HG03135 (cell line): ENCODE data around the gene TTC9B.

ENCODE experiments used
- ATAC-seq: cut with Tn5 transposase; IDR thresholded peaks from one replicate; pipeline ENCODE4 v1.9.1; 2021; ENCODE audit warnings: mild to moderate bottlenecking, moderate library complexity; ENCODE audit not compliant: unreplicated experiment

The TTC9B gene

DNA sequence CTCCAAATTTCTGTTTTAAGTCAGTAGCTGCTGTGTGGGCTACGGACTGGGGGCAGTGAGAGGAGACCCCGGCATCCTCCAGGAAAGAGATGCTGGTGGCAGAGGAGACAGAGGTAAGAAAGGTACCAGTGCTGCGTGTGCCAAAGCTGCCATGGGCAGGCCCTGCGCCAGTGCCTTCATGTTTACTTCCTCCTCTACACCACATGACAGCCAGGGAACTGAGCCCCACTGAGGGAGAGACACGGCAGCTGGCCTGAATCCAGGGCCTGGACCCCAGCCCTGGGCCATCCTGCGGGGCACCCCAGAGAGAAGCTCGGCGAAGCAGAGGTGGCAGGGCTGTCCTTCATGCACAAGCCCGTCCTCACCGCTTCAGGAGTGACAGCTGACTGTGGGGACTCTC lies 31.0 kb upstream of the TTC9B start:
- ATAC-seq: no peak

DNA sequence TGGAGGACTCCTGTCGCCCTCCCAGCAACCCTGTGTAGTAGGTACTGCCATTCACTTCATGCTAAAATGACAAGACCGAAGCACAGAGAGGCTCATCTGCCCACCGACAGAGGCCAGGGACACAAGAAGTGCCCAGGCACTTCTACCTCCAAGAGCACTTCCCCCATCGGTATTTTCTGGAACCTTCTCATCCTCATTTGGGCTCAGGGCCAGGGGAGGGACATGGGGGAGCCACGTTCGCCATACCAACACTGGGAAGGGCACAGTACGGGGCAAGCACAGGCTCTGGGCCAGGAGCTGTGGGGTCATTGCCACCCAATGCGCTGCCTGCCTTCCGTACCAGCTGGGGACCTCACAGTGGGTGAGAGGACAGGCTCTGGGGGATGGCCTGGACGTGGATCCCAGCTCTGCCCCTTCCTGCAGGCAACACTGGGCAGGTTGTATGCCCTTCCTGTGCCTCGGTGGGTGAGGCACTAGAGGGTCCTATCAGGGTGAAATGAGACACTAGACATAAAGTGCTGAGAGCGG lies 29.6 kb upstream of the TTC9B start:
- no peak for ATAC-seq

DNA sequence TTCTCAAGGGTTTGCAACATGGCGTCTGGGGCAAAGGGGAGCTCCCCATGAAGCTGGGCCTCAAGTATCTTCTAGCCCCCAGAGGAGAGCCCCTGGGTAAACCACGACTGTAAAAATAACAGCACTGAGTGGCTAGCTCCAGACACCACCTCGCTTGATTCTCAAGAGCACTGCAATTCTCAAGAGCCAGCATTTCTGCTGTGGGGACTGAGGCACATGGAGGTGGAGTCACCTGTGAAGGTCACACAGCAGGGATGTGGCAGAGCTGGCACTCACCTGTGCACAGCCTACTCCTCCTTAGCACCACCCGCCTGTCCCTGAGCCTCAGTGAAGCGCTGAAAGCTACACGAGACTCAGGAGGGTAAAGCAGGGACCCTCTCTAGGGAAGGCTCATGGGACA lies 29.0 kb upstream of the TTC9B start:
- ATAC-seq: no peak

DNA sequence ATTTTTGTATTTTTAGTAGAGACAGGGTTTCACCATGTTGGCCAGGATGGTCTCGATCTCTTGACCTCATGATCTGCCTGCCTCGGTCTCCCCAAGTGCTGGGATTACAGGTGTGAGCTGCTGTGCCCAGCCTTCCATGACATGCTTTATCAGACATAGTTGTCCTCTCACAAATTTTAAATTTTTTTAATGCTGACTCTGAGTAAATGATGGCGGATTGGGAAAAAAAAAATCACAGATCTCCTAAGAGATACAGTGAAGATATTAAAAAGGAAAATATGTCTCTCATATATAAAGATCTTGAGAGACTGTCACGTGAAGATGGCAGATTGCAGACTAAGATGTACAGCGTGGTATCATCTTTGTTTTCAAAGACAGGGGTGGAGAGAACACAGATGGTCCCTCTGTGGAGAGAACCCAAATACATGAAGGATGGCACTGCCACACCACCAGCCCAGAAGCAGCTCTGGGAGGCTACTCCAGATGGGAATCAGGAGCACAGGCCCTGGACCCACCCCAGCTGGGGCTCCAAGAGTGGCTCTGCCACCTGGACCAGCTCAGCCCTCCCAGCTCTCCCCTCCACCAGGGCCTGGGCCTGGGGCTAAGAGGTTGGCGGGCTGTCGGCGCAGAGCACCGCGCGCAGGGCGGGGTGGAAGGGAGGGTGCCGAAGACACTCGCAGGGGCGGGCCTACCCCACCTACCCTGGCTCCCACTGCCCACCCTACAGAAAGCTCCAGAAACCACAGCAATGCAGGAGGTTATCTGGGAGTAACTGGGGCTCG lies 28.3 kb upstream of the TTC9B start:
- ATAC-seq: no peak

DNA sequence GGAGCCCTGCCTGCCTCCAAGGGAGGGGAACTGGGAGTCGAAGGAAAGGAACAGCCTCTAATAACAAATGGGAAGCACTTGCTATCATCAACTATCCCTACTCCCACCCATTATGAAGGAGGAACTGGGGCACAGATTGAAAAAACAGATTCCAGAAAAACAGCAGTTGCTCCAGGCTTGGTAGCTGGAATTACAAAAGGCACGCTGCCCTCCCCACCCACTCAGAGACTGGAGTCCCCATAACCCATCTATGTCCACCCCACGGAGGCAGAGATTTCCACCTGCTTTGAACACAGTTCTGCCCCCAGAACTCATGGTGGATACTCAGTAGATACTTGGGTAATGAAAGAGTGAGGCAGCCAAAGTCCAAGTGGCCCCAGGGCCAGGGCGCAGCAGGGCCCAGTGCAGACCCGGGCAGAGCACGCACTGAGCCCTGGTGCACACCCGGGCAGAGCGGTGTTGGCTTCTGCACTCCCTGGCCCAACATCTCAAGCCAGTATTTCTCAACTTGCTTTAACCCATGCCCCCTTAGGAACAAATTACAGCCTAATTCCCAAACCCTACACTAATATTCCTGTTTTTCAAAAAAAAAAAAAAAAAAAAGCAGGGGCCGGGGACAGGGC lies 27.4 kb upstream of the TTC9B start:
- ATAC-seq: no peak

DNA sequence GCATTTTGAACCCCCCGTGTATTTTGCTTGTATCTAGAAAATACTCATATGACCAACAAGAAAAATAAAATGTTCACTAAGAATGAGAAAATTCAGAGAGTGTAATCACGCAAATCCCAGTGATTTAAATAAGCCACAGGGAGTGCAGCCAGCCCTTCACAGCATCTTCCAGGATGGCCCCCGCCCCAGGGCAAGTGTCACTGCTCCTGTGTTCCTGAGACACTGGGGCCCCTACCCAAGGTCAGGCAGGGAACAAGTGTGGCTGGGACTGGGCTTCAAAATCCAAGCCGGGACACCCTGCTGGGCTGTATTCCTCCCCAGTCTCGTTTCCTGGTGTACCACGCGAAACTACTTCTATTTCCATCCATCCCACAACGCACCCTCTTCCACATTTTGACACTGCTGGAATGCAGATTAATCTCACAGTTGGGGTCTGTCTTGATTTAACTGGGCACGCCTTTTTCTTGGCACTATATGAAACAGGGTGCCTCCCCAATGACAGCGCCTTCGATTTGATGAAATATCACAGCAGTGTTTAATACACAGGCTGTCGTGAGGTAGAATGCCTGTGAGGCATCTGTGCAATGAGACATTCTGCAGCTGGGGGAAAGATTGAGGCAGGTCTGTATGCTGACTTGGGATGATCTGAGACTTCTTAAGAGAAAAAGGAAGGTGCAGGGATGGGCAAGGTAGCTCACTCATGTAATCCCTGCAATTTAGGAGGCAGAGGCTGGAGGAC lies 26.6 kb upstream of the TTC9B start:
- no peak for ATAC-seq

DNA sequence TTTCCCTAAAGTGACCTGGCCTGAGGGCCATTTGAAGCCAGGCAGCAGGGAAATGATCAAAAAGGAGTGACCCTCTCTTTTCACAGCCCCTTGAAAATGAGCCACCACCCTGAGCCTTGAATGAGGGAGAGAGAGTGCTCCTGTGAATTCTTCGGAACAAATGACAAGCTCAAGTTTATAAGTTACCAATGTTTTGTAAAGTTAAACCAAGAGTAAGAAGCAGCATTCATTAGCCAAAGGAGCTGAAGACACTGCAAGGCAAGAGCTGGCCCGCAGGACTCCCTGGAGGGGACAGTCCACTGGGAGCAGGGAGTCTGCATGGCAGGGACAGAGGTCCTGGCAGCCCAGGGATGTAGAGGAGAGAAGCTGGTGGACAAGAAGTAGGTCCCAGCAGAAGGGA lies 25.0 kb upstream of the TTC9B start:
- no peak for ATAC-seq

DNA sequence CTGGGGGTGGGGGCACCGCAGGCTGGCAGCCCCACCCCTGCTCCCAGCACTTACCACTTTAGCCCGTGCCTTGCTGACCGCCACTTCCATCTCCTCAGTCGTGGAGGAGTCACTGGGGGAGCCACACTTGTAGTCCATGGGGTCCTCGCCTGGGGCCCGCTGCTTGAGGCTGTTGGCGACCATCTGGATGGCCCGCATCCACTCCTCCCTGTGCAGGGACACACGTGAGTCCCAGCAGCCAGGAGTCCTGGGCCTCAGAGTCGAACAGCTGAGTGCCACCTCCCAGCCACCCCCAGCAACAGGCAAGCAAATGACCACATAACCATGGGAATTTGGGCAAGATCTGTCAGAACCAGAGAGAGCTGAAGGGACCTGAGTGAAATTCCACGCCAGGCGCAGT lies 24.3 kb upstream of the TTC9B start:
- ATAC-seq: no peak

DNA sequence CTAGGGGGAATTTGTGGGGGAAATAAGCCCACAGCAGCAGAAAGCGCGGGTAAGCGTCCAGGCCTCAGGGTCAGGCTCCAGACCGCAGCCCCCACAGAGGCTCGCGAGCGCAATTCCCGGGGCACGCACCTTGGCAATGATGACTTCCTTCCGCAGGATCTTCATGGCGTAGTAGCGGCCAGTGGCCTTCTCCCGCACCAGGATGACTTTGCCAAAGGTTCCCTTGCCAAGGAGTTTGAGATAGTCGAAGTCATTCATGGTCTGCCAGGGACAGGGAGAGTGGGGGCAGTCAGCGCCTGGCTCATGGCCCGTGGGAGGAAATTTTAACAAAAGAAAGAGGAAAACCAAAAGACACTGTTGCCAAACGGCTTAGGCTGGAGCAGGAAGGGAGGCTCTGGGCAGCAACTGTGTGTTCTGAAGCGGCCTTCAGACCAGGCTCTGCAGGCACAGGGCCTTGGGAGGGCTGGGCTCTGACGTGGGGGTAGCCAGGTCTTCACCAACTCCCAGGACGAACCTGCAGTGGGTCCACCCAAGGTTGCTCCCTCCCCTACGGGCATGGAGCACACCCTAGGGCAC lies 23.7 kb upstream of the TTC9B start:
- ATAC-seq: no peak

DNA sequence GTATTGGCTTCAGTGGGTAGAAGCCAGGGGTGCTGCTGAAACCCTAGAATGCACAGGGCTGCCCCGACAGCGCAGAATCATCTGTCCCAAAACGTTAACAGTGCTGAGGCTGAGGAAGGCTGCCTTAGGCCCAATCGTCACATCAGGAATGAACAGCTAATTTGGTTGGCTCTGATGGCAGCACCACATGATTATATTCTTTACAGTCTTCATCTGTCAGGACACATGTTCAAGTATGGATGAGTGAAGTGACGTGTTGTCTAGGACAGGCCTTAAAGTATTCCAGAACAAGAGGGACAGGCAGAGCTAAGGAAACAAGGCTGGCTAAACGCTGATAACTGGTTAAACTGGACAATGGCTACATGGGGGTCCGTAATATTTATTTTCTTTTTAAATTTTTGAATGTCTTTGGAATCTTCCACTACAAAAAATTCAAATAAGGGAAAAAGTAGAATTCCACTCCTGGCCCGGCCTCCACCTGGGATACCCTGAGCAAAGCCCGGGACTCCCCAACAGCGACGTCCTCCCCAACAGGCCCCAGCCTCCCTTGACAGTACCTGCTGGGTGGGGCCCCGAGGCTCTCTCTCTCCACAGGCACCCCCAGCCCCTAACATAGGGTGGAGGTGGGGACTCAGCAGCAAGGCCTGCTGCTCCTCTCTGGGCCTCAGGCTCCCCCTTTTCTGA lies 23.1 kb upstream of the TTC9B start:
- ATAC-seq: no peak

DNA sequence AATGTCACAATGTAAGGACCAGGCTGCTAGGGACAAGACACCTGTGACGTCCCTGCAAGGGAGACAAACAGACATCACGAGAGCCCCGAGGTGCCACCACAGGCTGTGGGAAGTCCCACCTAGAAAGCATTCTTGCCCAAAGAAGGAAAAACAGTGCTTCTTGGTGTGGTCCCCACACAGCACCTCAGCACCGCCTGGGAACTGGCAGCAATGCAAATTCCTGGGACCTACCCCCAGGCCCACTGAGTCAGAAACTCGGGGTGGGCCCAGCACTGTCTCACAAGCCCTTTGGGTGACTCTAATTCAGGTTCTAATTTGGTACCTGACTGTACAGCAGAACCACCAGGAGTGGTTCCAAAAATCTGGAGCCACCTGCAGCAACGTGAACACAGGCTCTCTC lies 22.1 kb upstream of the TTC9B start:
- no peak for ATAC-seq

DNA sequence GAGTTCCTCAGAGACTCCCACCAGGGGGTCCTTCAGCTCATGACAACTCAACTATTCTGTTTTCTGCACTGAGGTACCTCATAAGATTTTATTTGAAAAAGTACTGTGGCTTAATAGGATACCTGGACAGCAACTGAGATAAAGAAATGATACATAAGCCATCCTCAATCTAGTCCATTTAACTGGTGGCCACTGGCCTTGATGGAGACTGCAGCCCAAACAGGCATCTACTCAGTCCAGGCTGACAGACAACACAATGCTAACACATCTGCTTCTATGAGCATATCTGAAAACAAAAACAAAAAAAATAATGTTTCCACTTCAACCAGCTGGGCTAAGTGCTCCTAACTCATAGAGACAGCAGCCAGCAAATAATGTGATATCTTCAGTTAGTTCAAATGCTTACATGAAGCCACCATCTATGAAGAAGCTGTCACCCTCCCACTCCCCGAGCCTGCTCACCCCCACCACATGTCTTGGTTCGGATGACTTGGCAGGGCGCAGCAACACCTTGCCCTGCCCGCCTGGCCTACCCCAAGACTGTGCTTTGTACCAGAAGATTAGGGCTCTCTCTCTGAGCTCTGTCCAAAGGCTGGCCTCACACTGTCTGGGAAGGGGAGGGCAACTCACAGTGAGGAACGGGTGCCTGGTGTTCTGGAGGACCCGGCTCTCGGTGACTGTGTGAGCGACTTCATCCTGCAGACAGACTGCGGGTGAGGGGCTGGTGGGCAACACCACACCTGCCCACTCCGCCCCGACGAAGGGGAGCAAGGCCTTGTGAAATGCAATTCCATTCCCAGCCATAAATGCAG lies 21.4 kb upstream of the TTC9B start:
- no peak for ATAC-seq

DNA sequence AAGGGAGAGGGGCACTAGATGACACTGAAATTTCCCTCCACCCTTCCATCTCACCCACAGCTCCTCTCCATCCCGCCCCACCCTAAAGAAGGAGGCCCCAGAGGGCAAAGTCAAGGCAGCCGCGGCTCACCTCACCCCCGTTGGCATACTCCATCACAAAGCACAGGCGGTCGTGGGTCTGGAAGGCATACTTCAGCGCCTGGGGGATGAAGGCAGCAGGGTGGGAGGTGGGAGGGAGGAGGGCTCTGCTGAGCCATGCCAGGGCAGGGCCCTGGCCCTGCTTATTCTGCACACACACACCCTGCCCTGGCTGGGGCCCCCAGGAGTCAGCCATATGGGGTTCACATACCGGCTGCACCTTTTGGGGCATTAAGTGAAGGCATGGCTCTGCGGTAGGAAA lies 20.6 kb upstream of the TTC9B start:
- no peak for ATAC-seq

DNA sequence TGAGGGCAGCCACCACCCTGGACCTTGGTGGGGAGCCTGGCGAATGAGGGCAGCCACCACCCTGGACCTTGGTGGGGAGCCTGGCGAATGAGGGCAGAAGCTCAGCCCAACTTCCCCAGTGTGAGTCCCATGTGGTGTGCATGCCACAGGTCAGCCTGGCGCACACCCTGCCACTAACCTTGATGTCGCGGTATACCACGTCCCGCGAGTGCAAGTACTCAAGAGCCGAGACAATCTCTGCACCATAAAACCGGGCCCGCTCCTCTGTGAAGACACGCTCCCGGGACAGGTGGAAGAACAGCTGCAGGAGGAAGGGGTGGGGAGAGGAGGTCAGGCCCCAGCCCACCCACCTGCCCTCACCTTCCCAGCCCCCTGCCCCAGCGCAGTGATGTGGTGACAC lies 19.6 kb upstream of the TTC9B start:
- no peak for ATAC-seq

DNA sequence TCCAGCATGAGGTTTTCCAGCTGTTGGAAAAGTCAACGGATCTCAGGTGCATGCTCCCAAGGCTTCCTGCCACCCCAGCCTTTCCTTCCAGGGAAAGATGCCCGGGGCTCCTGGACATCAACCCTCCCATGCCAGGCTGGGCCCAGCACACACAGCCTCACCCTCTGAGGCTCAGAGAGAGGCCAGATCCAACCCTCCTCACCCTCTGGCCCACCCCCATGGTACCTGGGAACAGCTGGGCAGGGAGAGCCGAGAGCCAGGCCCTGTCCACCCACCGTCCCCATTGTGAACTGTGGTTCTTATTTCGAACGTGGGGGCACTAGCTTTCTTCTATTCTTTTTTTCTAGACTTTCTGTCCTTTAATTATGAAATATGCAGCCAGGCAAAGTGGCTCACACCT lies 18.2 kb upstream of the TTC9B start:
- no peak for ATAC-seq

DNA sequence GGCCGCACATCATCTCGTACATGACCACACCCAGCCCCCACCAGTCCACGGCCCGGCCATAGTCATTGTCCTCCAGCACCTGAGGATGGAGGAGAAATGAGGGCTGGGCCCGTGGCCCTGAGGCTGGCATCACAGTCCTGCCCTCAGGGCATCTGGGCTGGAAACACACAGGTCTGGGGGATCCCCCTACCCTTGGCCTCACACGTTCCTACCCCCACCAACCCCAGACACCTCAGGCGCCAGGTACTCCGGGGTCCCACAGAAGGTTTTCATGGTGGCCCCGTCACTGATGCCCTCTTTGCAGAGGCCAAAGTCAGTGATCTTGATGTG lies 17.8 kb upstream of the TTC9B start:
- ATAC-seq: no peak

DNA sequence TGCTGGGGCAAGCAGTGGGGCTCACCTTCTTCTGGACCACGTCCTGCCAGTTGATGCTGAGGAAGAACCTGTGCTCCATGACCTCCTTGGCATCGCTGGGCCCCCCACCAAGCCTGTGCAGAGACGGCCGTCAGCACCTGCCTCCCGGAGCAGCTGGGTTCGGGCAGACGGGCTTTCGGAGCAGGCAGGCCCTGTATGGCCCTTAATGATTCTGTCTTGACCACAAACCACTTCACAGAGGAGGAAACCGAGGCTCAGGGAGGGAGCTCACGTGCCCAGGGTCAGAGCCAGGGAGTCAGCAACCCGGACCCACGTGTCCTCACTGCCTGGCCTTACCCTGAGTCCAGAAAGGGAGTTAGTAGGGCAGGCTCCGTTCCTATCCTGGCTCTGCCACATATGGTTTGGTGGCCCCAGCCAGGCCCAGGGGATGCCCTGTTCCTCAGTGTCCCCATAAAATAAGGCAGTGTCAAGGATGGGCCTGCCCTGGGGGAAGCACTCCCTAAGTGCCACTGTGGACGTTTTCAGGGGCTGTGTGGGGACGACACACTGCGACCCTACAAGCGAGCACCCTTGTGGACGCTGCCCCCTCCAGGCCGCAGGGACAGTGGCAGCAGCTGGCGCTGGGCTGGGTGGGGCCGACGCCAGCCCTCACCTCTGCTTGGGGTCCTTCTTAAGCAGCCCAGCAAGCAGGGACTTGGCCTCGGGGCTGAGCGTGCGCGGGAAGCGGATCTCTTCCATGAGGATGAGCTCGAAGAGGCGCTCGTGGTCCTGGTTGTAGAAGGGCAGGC lies 17.2 kb upstream of the TTC9B start:
- no peak for ATAC-seq

DNA sequence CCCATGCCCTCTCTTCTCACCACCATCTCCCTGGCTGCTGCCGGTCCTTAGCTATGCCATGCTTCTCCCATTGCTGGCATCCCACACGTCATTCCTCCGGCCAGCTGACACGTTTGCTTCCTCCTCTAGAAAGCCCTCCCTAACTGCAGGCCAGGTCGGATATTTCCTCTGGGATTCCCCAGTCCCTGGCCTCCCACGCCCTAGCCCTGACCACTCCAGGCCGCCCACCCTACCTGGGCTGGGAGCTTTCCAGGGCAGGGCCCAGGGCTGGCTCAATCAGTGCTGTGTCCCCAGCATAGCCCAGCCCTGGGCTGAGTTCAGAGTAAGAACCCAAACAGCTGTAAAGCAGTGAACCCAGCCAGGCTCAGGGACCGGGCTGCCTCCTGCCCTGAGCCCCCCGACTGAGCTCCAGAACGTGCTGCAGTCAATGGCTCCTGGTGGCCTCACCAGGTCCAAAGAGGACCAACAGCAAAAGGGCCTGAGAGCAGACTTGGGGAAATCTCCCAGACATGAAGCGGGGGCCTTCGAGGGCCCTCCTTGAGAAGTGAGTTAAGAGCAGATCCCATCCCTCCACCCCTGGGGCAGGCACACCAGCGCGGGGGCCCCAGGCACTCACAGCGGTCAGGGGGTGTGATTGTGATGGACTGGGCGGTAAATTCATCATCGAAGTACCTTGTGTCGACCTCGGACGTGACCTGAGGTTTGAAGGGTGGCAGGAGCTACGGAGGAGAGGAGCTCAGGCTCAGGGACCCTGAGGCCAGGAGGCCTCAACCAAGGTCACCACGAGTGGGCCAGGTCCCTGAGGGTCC lies 16.4 kb upstream of the TTC9B start:
- ATAC-seq: no peak
